Measurements from ENCODE around the gene POLR3H.
"Not testable (repeated sequence)": the region's sequence is repeated elsewhere in the genome, so short reads cannot be mapped to it uniquely, and the experiment has no call there.

Gene POLR3H

GRCh38 chr22:41563051-41563711, 18.9 kb upstream of the POLR3H start:
- DNase-seq = no peak

- DNase-seq = no peak
Observed at GRCh38 chr22:41562461-41562860, 18.2 kb upstream of the POLR3H start.

DNA sequence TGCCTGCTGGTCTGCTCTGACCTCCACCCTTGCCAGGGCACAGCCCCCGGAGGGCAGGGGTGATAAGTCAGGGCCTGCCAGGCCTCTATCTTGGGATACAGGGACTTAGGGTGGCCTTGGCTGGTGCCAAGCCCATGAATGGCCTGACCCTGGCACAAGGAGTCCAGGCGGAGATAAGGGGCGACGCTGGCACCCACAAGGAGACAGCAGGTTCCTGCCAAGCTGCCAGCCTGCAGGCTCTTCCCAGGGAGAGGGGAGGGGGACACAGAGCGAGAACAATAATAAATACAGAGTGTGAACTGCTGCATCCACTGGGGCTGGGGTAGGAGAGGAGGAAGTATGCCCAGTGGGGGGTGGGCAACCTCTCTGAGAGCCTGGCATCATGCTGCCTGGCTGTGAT, 17.5 kb upstream of the POLR3H start:
- DNase-seq = no peak

DNA sequence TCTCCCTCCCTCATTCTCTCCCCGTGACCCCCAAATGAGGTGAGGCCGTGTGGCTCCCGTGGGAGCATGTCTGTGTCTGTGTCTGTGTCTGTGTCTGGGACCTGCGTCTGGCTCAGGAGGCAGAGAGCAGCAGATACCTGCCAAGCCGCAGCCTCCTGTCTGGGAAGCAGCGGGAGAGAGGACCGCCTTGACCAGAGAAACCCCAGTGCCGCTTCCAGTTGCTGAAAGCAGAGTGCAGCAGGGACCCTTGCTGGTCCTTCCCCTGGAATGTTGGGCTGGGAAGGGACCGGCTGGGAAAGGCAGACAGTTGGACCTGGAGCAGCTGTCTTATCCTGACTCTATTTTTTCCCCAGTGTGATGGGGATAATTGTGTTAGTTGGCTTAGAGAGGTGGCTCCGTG, 17.1 kb upstream of the POLR3H start:
- no peak for DNase-seq

GRCh38 chr22:41560095-41560471, 15.8 kb upstream of the POLR3H start:
- DNase-seq = no peak

DNA sequence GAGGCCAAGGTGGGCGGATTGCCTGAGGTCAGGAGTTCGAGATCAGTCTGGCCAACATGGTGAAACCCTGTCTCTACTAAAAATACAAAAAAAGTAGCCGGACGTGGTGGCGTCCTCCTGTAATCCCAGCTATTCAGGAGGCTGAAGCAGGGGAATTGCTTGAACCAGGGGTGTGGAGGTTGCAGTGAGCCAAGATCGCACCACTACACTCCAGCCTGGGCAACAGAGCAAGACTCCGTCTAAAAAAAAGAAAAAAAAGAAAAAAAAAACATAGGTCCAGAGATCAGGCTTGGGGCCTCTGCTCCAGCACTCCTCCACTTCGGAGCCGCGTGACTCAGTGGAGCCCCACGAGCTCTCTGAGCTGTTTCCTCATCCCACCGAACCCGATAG, 14.0 kb upstream of the POLR3H start:
- not testable (repeated sequence) for DNase-seq

DNA sequence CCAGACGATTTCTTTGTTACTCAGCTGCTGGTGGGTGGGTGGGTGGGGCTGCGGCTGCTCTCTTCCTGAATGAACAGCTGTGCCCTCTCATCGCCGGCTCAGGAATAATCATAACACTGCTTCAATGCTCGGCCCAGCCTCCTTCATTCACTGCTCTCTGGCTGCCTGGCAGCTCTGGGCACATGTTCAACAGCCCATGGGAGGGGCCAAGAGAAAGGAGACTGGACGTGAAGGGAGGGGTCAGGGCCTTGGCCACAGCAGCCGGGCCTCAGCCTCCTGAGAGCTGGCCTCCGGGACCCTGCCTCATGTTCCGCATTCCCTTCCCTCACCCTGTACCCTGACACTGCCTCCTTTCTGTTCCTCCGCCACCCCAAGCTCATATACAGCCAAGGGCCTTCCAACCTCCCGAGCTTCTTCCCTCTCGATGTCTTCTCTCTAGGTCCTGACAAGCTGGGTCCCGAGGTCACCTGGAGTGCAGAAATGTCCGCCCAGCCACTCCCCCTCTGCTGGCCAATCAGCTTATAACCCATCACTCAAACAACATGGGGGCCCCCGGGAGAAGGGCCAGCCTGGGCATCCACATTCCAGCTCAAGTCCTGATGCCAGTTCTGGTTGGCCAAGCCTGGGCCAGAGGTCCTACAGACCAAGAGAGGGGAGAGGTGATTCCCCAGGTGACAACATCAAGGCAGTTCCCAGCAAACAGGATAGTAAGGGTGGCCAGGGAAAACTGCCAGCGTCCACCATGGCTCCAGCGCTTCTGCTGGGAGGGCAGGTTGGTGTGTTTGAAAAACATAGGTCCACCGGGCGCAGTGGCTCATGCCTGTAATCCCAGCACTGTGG, 13.4 kb upstream of the POLR3H start:
- peak; percentile 9 for DNase-seq

DNA sequence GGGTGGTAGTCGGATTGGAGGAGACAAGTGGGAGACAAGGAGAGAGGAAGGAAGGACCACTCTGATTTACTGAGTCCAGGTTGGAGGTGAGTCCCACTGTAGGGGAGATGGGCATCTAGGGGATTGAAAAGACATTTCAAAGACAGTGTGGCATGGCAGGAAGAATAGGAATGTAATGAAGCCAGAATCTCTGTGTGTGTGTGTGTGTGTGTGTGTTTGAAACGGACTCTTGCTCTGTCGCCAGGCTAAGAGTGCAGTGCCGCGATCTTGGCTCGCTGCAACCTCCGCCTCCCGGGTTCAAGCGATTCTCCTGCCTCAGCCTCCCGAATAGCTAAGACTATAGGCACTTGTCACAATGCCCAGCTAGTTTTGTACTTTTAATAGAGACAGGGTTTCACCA, 12.3 kb upstream of the POLR3H start:
- DNase-seq = no peak

DNA sequence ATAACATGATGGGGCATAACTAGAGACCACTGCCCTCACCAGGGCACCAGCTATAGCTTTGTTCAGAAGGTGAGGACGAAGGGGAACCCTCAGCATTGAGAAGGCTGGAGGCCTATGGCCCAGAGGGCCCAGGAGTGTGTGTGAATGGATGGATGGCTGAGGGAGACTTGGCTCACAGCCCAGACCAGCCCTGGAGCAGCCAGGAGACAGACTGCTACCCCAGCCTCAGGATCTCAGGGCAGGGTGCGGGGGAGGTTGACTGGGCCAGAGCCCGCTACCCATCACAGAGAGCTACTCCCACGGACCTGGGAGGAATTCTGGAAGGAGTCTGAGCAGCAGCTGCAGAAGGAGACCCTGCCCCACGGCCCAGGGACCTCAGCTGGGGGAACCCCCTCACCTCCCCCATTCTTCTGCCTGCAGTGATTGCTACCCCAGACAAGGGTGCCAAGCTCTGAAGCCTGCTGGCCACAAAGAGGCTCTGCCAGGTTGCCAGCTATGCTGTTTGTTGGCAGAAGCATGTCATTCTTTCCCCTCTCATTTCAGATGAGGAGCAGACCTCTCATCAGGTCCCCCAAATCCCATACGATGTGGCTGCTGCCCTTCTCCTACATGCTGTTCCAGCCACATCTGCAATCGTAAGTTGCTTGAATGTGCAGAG, 11.2 kb upstream of the POLR3H start:
- DNase-seq = no peak

GRCh38 chr22:41551877-41552582, 7.8 kb upstream of the POLR3H start:
- DNase-seq = no peak

- DNase-seq = no peak
Observed at GRCh38 chr22:41550952-41551491, 6.8 kb upstream of the POLR3H start.

DNA sequence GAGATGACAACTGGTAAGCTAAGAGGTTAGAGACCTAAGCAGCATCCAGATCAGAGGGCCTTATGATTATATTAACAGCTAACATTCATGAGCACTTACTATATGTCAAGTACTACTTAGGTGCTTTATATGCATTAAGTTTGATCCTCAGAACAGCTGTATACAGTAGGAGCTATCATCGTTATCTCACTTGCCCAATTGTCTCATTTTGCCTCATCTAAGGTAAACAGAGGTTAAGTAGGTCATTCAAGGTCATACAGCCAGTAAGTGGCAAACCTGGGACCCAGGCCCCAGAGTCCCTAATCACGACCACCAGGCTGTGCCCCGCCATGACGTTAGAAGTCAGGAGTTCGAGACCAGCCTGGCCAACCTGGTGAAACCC, 4.6 kb upstream of the POLR3H start:
- DNase-seq = no peak

DNA sequence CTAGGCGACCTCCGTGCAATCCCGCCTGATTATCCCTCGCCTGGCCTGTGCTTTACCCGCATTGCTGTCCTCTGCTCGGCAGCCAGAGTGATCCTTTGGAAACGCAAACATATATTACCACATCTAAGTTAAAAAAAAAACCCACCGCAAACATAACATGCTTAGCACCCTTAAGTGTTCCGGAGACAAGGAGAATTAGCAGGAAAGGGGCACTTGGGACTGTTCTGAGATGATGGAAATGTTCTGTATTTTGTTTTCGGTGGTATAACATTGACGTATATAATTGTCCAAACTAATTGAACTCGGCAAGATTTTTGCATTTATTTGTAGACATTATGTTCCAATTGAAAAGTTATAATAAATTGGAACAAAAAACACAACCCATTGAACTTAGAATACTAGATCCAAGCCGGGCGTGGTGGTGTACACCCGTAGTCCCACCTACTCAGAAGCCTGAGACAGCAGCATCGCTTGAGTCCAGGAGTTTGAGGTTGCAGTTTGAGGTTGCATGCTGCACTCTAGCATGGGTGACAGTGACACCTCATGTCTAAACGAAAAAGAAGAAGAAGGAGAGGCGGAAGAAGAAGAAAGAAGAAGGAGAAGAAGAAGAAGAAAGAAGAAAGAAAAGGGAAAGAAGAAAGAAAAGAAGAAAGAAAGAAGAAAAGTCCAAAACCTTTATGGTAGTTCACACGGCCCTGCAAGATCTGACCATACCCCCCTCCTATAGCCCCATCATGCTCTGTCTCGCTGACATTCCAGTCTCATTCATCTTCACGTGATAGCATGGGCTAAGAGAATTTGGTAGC, 604 bp upstream of the POLR3H start:
- DNase-seq = no peak

DNA sequence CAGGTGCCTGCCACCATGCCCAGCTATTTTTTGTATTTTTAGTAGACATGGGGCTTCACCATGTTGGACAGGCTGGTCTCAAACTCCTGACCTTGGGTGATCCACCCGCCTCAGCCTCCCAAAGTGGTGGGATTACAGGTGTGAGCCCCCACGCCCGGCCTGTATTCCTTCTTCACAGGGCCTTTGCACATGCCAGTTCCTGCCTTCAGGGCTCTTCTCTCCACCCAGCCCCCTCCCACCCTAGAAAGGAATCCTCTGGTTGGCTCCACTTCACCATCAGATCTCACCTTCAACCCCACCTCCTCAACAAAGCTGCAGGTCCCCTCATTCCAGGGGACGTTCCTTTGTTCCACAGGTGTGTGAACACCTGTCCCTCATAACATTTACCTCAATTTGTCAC, 2.0 kb downstream of the POLR3H start:
- DNase-seq = no peak

DNA sequence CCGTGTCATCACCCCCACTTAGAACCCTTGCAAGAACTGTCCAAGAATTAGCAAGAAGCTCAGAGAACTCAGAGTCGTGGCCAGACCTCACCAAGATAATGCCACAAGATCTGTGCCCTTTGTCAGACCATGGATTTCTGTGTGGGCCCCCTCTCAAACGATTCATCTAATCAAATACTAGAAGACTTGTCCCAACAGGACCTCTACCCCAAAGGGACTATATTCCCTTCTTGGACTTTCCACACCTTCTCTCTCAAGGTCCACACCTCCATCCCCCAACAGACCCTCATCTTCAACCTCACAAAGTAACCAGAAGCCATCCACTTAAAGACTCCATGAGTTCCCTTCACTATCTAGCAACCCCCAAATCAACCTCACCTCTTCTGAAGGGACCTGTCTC, 2.8 kb downstream of the POLR3H start:
- DNase-seq = no peak

GRCh38 chr22:41540365-41540764, 3.9 kb downstream of the POLR3H start:
- DNase-seq = no peak

- no peak for DNase-seq
Observed at GRCh38 chr22:41540006-41540315, 4.3 kb downstream of the POLR3H start.

- DNase-seq = no peak
Observed at GRCh38 chr22:41539146-41540005, 4.9 kb downstream of the POLR3H start.

- no peak for DNase-seq
Observed at GRCh38 chr22:41538583-41538982, 5.7 kb downstream of the POLR3H start.

- no peak for DNase-seq
Observed at GRCh38 chr22:41537203-41537602, 7.1 kb downstream of the POLR3H start.

DNA sequence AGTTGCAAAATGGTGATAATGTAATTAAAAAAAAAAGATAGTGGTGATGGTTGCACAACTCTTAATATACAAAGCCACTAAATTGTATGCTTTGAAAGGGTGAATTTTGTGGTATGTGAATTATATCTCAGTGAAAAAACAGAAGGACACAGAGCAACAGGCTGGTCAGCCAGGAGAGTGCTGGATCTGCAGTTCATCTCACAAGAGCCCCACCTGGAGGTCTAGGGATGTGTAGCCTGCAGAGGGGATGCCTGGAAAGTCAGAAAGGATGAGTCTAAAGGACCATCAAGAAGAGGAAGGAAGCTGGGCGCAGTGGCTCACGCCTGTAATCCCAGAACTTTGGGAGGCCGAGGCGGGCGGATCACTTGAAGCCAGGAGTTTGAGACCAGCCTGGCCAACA, 9.0 kb downstream of the POLR3H start:
- DNase-seq = no peak

- no peak for DNase-seq
Observed at GRCh38 chr22:41534219-41534618, 10.1 kb downstream of the POLR3H start.

Measured in NCI-H2029 (cell line).